Right atrium auricular region (tissue), 2 donors: ENCODE measurements around the gene N4BP2L2. TPM values are rescaled to one million over a fixed set of nuclear protein-coding genes. Genes with fewer than 3 reads are reported as not detected.

ENCODE experiments used
- DNase-seq: peaks from one replicate; pipeline ENCODE4 v3.0.0-alpha.2; 2019; ENCODE audit warnings: low spot score
- H3K27ac ChIP-seq, 2 donors: fragments of 200-600 bp; sonication (generic); 1 replicate in 1 of 2; 2 replicates in 1 of 2; pipeline ENCODE4 v1.5.1; 2016 to 2019
- H3K27me3 ChIP-seq, 2 donors: fragments of 200-600 bp; sonication (generic); one replicate each; pipeline versions ENCODE4 v1.5.1 to v1.6.0; 2017 to 2019
- H3K36me3 ChIP-seq: fragments of 200-600 bp; sonication (generic); one replicate; pipeline ENCODE4 v1.5.1; 2016
- H3K4me1 ChIP-seq, 2 donors: fragments of 200-600 bp; sonication (generic); one replicate each; pipeline versions ENCODE4 v1.5.1 to v1.6.0; 2017 to 2019
- H3K4me3 ChIP-seq, 2 donors: fragments of 200-600 bp; sonication (generic); 1 replicate in 1 of 2; 2 replicates in 1 of 2; pipeline ENCODE4 v1.5.1; 2017 to 2019; ENCODE audit warnings: mild to moderate bottlenecking in 1 of 2, moderate library complexity in 1 of 2
- H3K9me3 ChIP-seq, 2 donors: fragments of 200-600 bp; sonication (generic); one replicate each; pipeline ENCODE4 v1.5.1; 2019
- CTCF ChIP-seq, 2 donors: fragments of 200-600 bp; sonication (generic); IDR thresholded peaks; one replicate each; pipeline ENCODE4 v1.5.1; 2019; ENCODE audit warnings: antibody characterized with exemption in 2 of 2
- total RNA-seq, 2 donors: library from RNA; depleted of rRNA; stranded (reverse); fragments of >200 nt; gene quantifications; one replicate each; pipeline ENCODE4 v1.1.0, GENCODE V29; 2016

Gene N4BP2L2
- total RNA-seq, 2 donors from 2014 or later, result 92.8 to 97.5 TPM

GRCh38 chr13:32417995-32418394 is 120.6 kb downstream of the N4BP2L2 start:
- H3K9me3 ChIP-seq, result no peaks in the 10 kb centered on the region
- no peak for DNase-seq
- TF ChIP-seq CTCF (IDR thresholded peaks at IDR 0.05), result no peak
- no peak overlapping the region for H3K27ac ChIP-seq
- H3K36me3 ChIP-seq, result no peaks in the 10 kb centered on the region
- no peaks in the 10 kb centered on the region for H3K4me1 ChIP-seq
- no peak overlapping the region for H3K4me3 ChIP-seq
- H3K27me3 ChIP-seq, result no peaks in the 10 kb centered on the region

- H3K9me3 ChIP-seq, result no peaks in the 10 kb centered on the region
- H3K36me3 ChIP-seq, result no peaks in the 10 kb centered on the region
- H3K27ac ChIP-seq, result no peak overlapping the region
- peak in 1 of 2 donors; percentile 35 for TF ChIP-seq CTCF (IDR thresholded peaks at IDR 0.05)
- no peak overlapping the region for H3K4me3 ChIP-seq
- H3K27me3 ChIP-seq, result no peaks in the 10 kb centered on the region
- no peak for DNase-seq
- peaks cover 0 to 7% of the 10 kb centered on the region in 2 donors for H3K4me1 ChIP-seq
Measured at GRCh38 chr13:32415019-32415418, 123.6 kb downstream of the N4BP2L2 start.

- no peak overlapping the region for H3K4me3 ChIP-seq
- H3K27ac ChIP-seq, result no peak overlapping the region
- H3K27me3 ChIP-seq, result no peaks in the 10 kb centered on the region
- no peak for TF ChIP-seq CTCF (IDR thresholded peaks at IDR 0.05)
- no peak for DNase-seq
- no peaks in the 10 kb centered on the region for H3K9me3 ChIP-seq
- H3K4me1 ChIP-seq, result peaks cover 0 to 11% of the 10 kb centered on the region in 2 donors
- H3K36me3 ChIP-seq, result no peaks in the 10 kb centered on the region
Measured at GRCh38 chr13:32414580-32414979, 124.0 kb downstream of the N4BP2L2 start.

GRCh38 chr13:32413284-32413683 is 125.3 kb downstream of the N4BP2L2 start:
- no peak for TF ChIP-seq CTCF (IDR thresholded peaks at IDR 0.05)
- H3K27me3 ChIP-seq, result no peaks in the 10 kb centered on the region
- DNase-seq, result no peak
- no peak overlapping the region for H3K27ac ChIP-seq
- no peaks in the 10 kb centered on the region for H3K9me3 ChIP-seq
- peaks cover 0 to 19% of the 10 kb centered on the region in 2 donors for H3K4me1 ChIP-seq
- no peaks in the 10 kb centered on the region for H3K36me3 ChIP-seq
- H3K4me3 ChIP-seq, result no peak overlapping the region

- Histone ChIP-seq H3K4me1 (peaks cover 0 to 19% of the 10 kb centered on the region in 2 donors), H3K27ac (peak overlapping the region; percentile 45 to 66), H3K36me3 (no peaks in the 10 kb centered on the region), H3K9me3 (no peaks in the 10 kb centered on the region), H3K27me3 (no peaks in the 10 kb centered on the region), H3K4me3 (peak overlapping the region; percentile 29 to 37)
- DNase-seq, result peak; percentile 73
- TF ChIP-seq CTCF (IDR thresholded peaks at IDR 0.05), result no peak
Measured at GRCh38 chr13:32409561-32410421, 128.8 kb downstream of the N4BP2L2 start.

- Histone ChIP-seq H3K9me3 (no peaks in the 10 kb centered on the region), H3K4me1 (peaks cover 0 to 19% of the 10 kb centered on the region in 2 donors), H3K27ac (no peak overlapping the region), H3K36me3 (no peaks in the 10 kb centered on the region), H3K4me3 (no peak overlapping the region), H3K27me3 (no peaks in the 10 kb centered on the region)
- DNase-seq, result no peak
- TF ChIP-seq CTCF (IDR thresholded peaks at IDR 0.05), result no peak
Measured at GRCh38 chr13:32409001-32409313, 129.6 kb downstream of the N4BP2L2 start.
